ENCODE measurements around the gene GPNMB.

The GPNMB gene

DNA sequence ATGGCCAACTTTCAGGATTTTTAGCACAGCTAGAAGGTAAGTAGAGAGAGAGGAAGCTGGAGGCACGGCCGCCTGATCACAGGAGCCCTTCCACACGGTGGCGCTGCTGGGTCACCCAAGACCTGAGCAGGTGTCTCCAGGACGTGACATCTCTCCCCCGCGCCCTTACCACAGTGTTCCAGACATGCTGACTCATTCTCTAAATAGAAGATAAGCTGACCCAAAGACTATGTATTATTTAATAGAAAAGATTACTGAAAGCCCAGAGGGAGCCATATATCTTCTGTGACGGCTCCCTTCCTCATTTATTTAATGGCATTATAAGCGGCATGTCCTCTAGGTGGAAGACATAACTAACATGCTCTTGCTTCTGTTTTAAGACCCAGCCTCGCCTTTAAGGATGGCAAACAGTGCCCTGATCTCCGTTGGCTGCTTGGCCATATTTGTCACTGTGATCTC lies 26.6 kb downstream of the GPNMB start:
- peak; percentile 60 to 87 (median 70) for DNase-seq

DNA sequence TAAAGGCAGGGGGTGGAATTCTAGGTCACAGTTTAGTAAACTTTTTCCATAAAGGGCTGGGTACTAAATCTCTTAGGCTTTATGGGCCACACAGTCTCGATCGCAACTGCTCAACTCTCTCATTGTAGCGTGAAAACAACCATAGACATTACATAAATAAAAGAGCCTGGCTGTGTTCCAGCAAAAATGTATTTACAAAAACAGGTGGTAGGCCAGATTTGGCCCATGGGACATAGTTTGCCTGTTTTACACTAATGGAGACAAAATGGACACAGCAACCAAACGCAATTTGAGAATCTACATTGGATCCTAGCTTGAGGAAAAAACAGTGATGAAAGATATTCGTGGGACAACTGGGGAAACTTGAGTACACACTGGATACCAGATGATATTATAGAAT lies 29.3 kb downstream of the GPNMB start:
- no peak for DNase-seq

- peak in 1 of 3 donors; percentile 8 for DNase-seq
Observed at GRCh38 chr7:23276376-23276775, 29.8 kb downstream of the GPNMB start.

GRCh38 chr7:23276947-23277346 lies 30.4 kb downstream of the GPNMB start:
- DNase-seq, result no peak

- peak; percentile 73 to 77 (median 74) for DNase-seq
Observed at GRCh38 chr7:23277359-23277989, 30.9 kb downstream of the GPNMB start.

DNA sequence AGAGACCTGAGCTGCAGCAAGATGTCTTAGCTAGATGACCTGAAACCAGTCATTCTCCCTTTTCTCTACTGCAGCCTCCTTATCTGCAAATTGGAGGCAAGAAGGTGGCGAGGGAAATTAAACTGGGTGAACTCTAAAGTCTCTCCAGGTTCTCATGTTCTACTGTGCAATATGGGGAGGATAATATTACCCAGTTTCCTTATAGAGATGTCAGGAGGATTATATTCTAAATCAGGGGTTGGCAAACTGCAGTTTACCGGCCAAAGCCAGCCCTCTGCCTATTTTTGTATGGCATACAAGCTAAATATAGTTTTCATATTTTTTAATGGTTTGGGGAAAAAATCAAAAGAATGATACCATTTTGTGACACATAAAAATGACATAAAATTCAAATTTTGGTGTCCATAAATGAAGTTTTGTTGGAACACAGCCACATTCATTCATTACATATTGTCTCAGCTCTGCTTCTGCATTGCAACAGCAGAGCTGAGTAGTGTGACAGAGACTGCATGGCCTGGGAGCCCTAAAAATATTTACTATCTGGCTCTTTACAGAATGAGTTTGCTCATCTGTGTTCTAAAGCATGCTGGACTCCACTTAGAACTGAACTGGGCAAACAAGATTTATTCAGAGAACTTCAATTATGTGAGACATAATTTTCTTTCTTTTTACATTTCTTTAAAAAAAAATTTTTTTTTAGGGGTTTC lies 33.4 kb downstream of the GPNMB start:
- DNase-seq, result no peak

- DNase-seq, result peak in 2 of 3 donors; percentile 29 to 45
Observed at GRCh38 chr7:23283086-23283485, 36.5 kb downstream of the GPNMB start.

GRCh38 chr7:23284871-23285270 lies 38.3 kb downstream of the GPNMB start:
- DNase-seq, result no peak

GRCh38 chr7:23285657-23286646 lies 39.4 kb downstream of the GPNMB start:
- peak in 1 of 3 donors; percentile 15 for DNase-seq

DNA sequence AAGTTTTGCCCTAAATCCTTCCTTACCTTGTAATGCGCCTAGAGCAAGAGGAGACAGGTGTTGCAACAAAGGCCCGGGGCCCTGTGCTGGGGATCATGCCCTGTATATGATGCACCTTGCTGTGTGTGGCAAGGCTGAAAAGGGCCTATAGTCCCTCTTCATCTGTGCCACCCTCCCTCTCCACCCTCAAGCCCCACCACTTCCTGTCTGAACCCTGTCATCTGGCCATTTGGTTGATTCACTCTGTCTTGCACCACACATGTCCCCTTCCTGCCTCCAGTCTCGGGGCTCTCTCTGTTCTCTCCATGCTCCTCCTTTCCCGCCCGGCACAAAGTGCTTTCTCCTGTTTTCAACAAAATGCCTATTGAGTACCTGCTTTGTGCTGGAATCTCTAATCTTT lies 41.0 kb downstream of the GPNMB start:
- DNase-seq, result peak in 2 of 3 donors; percentile 22 to 29

GRCh38 chr7:23290993-23291392 lies 44.4 kb downstream of the GPNMB start:
- DNase-seq, result no peak

DNA sequence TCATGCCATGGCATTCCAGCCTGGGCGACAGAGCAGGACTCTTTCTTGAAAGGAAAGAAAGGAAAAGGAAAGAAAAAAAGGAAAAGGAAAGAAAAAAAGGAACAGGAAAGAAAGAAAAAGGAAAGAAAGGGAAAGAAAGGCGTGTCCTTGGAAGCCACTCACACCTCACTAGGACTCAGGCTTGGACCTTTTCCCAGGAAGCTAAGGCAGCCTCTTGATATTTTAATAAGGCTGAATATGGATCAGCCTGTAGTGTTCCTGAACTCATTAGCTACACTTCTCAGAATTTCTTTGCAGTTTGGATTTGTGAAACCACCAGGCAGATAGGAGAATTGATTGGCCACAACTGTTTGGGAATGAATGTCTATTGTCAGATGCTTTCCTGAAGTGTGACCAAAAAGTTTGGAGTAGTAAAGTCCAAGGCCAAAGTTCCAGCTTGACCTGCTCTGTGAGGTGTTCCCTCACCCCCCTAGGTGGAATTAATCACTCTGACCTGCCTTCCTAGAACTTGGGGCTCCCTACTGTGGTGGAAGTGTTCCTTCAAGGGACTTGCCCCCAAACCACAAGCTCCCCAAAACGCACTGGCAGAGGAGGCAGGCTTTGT lies 45.5 kb downstream of the GPNMB start:
- no peak for DNase-seq

DNA sequence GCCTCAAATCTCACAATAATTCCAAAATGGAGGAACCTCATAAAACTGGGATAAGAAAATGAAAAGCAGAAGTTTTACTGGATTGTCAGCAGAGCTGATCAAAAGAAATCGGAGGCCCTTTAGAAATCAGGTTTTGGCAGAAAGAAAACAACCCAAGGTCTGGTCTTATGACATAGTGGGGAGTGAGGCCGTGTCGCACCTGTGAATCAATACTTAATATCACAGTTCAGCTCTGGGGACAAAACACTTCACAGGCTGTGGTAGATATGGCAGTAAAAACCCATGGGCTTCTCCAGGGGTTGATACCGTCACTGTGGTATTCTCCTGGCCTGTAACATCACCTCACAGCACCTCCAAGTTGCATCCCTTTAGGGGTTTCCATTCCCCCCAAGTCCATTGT lies 46.0 kb downstream of the GPNMB start:
- DNase-seq, result no peak

DNA sequence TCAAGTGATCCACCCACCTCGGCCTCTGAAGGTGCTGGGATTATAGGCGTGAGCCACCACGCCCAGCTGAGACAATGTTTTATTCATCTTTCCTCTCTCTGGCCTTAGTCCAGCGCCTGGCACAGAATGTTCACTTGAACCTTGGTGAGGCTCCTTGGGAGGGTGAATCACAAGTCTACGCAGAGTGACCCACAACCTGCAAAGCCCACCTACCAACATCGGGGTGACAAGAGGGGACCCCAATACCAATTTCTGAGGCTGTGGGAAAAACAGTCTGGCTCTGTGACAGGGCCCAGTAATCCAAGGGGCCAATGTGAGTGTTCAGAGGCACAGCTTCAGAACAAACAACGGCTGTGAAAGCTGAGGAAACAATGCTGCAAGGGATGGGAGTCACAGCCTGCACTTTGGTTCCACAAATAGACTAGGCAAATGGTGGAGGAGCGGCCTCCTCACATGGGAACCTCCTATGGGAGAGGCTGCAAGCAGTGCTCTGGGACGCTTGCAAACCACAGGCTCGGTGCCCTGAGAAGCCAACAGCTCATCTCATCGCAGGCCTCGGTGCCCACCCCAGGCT lies 47.0 kb downstream of the GPNMB start:
- no peak for DNase-seq

- no peak for DNase-seq
Observed at GRCh38 chr7:23294549-23295400, 48.2 kb downstream of the GPNMB start.

DNA sequence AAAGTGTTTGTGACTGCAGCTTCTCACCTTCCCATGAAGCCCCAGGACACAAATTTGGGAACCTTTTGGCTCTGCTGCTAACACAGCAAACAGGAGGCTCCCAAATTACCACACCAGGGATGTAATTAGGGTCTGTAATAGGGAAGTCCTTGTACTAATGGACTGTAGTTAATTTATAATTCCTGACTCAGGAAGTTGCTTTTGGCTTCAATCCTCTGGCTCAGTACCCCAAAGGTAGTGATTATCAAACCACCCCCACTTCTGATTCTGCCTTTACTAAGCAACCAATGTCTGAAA lies 48.8 kb downstream of the GPNMB start:
- DNase-seq, result no peak

DNA sequence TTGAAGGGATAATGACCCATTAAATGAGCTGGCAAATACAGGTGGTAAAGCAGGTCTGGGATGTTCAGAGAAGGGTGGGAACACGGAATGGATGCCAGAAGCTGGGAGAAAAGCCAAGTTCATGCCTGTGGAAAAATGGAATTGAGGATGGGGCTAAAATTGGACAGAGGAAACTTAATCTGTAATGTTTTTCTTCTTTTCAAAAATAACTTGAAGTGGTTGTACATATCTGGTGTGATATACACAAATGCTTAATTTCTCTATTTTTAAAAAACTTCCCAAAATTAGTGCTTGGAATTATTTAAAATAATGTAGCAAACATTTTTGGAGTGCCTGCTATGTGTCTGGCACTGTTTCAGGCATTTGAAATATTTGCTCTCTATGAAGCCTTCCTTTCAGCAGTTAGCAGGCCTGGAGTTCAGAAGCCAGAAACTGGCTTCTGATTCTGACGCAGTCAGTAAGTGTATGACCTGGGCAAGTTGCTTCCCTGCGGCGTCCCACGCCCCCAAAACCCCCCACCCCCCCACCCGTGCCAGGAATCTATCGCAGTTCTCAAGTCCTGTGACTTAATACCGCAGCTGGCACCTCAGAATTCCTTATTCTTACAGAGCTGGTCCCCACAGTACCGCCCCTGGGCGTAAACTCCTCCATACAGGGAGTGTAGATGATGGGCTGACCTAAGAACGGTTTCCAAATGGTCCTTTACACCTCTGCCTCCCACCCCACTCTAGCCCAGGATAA lies 51.7 kb downstream of the GPNMB start:
- DNase-seq, result no peak

DNA sequence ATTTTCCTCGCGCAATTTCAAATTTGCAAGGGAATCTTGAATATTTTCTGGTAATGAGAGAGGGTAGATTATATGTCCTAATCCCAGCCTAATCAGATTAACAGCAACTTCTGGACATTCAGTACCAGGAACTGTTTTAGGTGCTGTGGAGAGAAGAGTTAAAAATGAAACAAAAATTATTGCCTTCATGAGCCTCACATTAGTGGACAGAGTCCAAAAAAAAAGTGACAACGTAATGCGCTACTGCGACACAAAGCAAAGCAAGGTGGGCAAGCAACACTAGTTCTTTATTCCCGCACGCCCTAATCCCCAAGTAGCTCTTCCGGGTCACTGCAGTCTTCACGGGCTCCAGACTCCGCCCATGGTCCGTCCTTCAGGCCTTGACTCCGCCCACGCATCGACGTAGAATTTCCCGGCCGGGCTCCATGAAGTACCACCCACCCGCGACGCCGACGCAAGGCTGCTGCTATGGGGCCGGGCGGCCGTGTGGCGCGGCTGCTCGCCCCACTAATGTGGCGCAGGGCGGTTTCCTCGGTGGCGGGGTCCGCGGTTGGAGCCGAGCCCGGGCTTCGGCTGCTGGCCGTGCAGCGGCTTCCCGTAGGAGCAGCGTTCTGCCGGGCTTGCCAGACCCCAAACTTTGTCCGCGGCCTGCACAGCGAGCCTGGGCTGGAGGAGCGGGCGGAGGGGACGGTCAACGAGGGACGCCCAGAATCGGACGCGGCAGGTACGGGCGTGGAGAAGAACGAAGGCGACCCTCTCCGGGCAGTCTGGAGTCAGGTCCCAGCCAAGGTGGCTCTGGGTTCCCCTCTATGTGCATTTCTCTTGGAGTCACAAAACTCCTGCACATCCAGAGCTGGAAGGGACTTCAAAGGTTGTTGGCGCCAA lies 52.6 kb downstream of the GPNMB start, which contains the start of gene MALSU1:
MALSU1 (plus strand) TSS at position 455 of the 885 bp plus-strand sequence; CDS start at position 469, 14 bp downstream.
- peak; percentile 99 to 100 (median 100) for DNase-seq

- peak in 1 of 3 donors; percentile 43 for DNase-seq
Observed at GRCh38 chr7:23299770-23300300, 53.3 kb downstream of the GPNMB start.

Measured in suppressor macrophage treated with lipopolysaccharide for 1 hour (primary cell).